Measurements from ENCODE around the gene CDK14. TPM values are rescaled to one million over a fixed set of nuclear protein-coding genes. Genes with fewer than 3 reads are reported as not detected.

CDK14 gene
- total and polyA plus RNA-seq, 4 donors: 4.2 to 12.4 (median 7.4) TPM

DNA sequence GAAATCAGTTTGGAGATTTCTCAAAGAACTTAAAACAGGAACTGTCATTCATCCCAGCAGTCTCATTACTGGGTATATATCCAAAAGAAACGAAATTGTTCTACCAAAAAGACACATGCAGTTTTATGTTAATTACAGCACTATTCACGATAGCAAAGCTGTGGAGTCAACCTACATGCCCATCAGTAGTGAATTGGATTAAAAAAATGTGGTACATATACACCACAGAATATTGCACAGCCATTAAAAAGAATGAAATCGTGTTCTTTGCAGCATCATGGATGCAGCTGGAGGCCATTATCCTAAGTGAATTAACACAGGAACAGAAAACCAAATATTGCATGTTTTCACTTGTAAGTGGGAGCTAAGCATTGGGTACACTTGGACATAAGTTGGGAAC, 158.9 kb downstream of the CDK14 start:
- peaks cover 0 to 21% (median 5%) of the 10 kb centered on the region in 4 donors for H3K4me1 ChIP-seq (ENCODE audit: control insufficient read depth in 4 of 4, insufficient read depth in 4 of 4, low read length in 3 of 4)
- WGBS: 91% methylated on average over 3 of the region's 3 CpGs
- DNase-seq (ENCODE audit: low spot score): no peak

DNA sequence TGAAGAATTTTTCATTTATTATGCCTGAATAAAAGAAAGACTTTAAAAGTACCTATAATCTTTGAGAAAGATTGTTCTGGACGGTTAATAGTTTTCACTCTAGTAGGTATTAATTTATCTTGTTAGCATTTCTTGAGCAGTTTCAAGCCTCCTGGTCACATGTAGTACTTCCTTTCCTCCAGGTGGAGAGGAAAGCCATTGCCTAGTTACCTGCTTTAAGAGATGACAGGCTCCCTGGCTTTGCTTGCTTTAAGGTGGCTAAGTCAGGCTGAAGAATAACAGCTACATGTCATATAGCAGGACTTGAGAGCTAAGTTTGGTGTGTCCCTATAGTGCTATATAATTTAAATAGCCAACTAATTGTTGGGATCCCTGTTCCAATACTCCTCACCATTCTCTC, 160.2 kb downstream of the CDK14 start:
- no peak for DNase-seq (ENCODE audit: low spot score)
- H3K27me3 ChIP-seq (ENCODE audit: control insufficient read depth in 4 of 4, insufficient read depth in 4 of 4, low read length in 3 of 4): no peaks in the 10 kb centered on the region
- H3K36me3 ChIP-seq (ENCODE audit: control insufficient read depth in 4 of 4, insufficient read depth in 3 of 4, low read depth in 1 of 4, low read length in 3 of 4): no peaks in the 10 kb centered on the region
- H3K9ac ChIP-seq (ENCODE audit: low read depth in 1 of 2, low read length in 2 of 2): no peak overlapping the region
- no peak overlapping the region for H3K27ac ChIP-seq (ENCODE audit: low read depth in 1 of 2, low read length in 2 of 2)
- no peak overlapping the region for H3K4me3 ChIP-seq (ENCODE audit: low read depth in 1 of 3, low read length in 3 of 3)
- peaks cover 0 to 21% (median 8%) of the 10 kb centered on the region in 4 donors for H3K4me1 ChIP-seq (ENCODE audit: control insufficient read depth in 4 of 4, insufficient read depth in 4 of 4, low read length in 3 of 4)
- no peaks in the 10 kb centered on the region for H3K9me3 ChIP-seq (ENCODE audit: control insufficient read depth in 4 of 4, low read length in 3 of 4)
- 92% methylated on average over 1 of the region's 1 CpG for WGBS
- TF ChIP-seq JUND (IDR thresholded peaks at IDR 0.05) (no peak), FOXA1 (IDR thresholded peaks at IDR 0.05) (no peak), HNF4A (conservative IDR thresholded peaks at IDR 0.05) (no peak), TAF1 (conservative IDR thresholded peaks at IDR 0.05) (no peak), FOXA2 (IDR thresholded peaks at IDR 0.05) (no peak), RXRA (IDR thresholded peaks at IDR 0.05) (no peak)
- TF ChIP-seq, protein P1, sequence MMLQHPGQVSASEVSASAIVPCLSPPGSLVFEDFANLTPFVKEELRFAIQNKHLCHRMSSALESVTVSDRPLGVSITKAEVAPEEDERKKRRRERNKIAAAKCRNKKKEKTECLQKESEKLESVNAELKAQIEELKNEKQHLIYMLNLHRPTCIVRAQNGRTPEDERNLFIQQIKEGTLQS (IDR thresholded peaks at IDR 0.05): no peak
- TF ChIP-seq, protein P2, sequence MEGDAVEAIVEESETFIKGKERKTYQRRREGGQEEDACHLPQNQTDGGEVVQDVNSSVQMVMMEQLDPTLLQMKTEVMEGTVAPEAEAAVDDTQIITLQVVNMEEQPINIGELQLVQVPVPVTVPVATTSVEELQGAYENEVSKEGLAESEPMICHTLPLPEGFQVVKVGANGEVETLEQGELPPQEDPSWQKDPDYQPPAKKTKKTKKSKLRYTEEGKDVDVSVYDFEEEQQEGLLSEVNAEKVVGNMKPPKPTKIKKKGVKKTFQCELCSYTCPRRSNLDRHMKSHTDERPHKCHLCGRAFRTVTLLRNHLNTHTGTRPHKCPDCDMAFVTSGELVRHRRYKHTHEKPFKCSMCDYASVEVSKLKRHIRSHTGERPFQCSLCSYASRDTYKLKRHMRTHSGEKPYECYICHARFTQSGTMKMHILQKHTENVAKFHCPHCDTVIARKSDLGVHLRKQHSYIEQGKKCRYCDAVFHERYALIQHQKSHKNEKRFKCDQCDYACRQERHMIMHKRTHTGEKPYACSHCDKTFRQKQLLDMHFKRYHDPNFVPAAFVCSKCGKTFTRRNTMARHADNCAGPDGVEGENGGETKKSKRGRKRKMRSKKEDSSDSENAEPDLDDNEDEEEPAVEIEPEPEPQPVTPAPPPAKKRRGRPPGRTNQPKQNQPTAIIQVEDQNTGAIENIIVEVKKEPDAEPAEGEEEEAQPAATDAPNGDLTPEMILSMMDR (IDR thresholded peaks at IDR 0.05; ENCODE audit: low read depth, low read length, missing input control): no peak
- TF ChIP-seq, protein P3, sequence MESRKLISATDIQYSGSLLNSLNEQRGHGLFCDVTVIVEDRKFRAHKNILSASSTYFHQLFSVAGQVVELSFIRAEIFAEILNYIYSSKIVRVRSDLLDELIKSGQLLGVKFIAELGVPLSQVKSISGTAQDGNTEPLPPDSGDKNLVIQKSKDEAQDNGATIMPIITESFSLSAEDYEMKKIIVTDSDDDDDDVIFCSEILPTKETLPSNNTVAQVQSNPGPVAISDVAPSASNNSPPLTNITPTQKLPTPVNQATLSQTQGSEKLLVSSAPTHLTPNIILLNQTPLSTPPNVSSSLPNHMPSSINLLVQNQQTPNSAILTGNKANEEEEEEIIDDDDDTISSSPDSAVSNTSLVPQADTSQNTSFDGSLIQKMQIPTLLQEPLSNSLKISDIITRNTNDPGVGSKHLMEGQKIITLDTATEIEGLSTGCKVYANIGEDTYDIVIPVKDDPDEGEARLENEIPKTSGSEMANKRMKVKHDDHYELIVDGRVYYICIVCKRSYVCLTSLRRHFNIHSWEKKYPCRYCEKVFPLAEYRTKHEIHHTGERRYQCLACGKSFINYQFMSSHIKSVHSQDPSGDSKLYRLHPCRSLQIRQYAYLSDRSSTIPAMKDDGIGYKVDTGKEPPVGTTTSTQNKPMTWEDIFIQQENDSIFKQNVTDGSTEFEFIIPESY (IDR thresholded peaks at IDR 0.05): no peak

More for the DNA sequence above, 158.9 kb downstream of the CDK14 start:
- Histone ChIP-seq H3K9ac (ENCODE audit: low read depth in 1 of 2, low read length in 2 of 2) (no peak overlapping the region), H3K27ac (ENCODE audit: low read depth in 1 of 2, low read length in 2 of 2) (no peak overlapping the region), H3K4me3 (ENCODE audit: low read depth in 1 of 3, low read length in 3 of 3) (no peak overlapping the region), H3K9me3 (ENCODE audit: control insufficient read depth in 4 of 4, low read length in 3 of 4) (no peaks in the 10 kb centered on the region), H3K36me3 (ENCODE audit: control insufficient read depth in 4 of 4, insufficient read depth in 3 of 4, low read depth in 1 of 4, low read length in 3 of 4) (no peaks in the 10 kb centered on the region), H3K27me3 (ENCODE audit: control insufficient read depth in 4 of 4, insufficient read depth in 4 of 4, low read length in 3 of 4) (no peaks in the 10 kb centered on the region)
- TF ChIP-seq, protein P1 (IDR thresholded peaks at IDR 0.05): no peak
- TF ChIP-seq RXRA (IDR thresholded peaks at IDR 0.05) (no peak), EGR1 (IDR thresholded peaks at IDR 0.05; ENCODE audit: low read depth in 2 of 2) (no peak), TAF1 (conservative IDR thresholded peaks at IDR 0.05) (no peak), JUND (IDR thresholded peaks at IDR 0.05) (no peak), YY1 (IDR thresholded peaks at IDR 0.05) (no peak), HNF4A (conservative IDR thresholded peaks at IDR 0.05) (no peak), GABPA (IDR thresholded peaks at IDR 0.05 in 1 of 2, conservative IDR thresholded peaks at IDR 0.05 in 1 of 2) (no peak), FOXA2 (IDR thresholded peaks at IDR 0.05) (no peak)
- TF ChIP-seq, protein P2 (IDR thresholded peaks at IDR 0.05; ENCODE audit: low read depth, low read length, missing input control): no peak
- TF ChIP-seq, protein P4, sequence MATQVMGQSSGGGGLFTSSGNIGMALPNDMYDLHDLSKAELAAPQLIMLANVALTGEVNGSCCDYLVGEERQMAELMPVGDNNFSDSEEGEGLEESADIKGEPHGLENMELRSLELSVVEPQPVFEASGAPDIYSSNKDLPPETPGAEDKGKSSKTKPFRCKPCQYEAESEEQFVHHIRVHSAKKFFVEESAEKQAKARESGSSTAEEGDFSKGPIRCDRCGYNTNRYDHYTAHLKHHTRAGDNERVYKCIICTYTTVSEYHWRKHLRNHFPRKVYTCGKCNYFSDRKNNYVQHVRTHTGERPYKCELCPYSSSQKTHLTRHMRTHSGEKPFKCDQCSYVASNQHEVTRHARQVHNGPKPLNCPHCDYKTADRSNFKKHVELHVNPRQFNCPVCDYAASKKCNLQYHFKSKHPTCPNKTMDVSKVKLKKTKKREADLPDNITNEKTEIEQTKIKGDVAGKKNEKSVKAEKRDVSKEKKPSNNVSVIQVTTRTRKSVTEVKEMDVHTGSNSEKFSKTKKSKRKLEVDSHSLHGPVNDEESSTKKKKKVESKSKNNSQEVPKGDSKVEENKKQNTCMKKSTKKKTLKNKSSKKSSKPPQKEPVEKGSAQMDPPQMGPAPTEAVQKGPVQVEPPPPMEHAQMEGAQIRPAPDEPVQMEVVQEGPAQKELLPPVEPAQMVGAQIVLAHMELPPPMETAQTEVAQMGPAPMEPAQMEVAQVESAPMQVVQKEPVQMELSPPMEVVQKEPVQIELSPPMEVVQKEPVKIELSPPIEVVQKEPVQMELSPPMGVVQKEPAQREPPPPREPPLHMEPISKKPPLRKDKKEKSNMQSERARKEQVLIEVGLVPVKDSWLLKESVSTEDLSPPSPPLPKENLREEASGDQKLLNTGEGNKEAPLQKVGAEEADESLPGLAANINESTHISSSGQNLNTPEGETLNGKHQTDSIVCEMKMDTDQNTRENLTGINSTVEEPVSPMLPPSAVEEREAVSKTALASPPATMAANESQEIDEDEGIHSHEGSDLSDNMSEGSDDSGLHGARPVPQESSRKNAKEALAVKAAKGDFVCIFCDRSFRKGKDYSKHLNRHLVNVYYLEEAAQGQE (IDR thresholded peaks at IDR 0.05): no peak
- TF ChIP-seq, protein P3 (IDR thresholded peaks at IDR 0.05): no peak
- TF ChIP-seq, protein P5, sequence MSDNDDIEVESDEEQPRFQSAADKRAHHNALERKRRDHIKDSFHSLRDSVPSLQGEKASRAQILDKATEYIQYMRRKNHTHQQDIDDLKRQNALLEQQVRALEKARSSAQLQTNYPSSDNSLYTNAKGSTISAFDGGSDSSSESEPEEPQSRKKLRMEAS (IDR thresholded peaks at IDR 0.05): no peak
